ENCODE data around the gene KRTAP2-3. TPM values are rescaled to one million over a fixed set of nuclear protein-coding genes. Genes with fewer than 3 reads are reported as not detected.
"Not testable (repeated sequence)": the region's sequence is repeated elsewhere in the genome, so short reads cannot be mapped to it uniquely, and the experiment has no call there.

KRTAP2-3 gene
- total RNA-seq, 2 donors from 2014 or later = not detected

DNA sequence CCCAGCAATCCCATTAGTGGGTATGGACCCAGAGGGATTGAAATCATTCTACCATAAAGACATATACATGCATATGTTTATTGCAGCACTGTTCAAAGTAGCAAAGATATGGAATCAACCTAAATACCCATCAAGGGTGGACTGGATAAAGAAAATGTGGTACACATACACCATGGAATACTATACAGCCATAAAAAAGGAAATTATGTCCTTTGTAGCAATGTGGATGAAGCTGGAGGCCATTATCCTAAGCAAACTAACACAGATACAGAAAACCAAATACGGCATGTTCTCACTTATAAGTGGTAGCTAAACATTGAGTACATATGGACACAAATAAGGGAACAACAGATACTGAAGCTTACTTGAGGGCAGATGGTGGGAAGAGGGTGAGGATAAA lies 2.4 kb downstream of the KRTAP2-3 start:
- H3K4me3 Mint-ChIP-seq = no peak overlapping the region
- H3K36me3 Mint-ChIP-seq (ENCODE audit: low read depth) = no peaks in the 10 kb centered on the region
- no peak overlapping the region for H3K27ac Mint-ChIP-seq
- H3K4me1 Mint-ChIP-seq = no peaks in the 10 kb centered on the region
- H3K27me3 Mint-ChIP-seq = peaks cover 40% of the 10 kb centered on the region
- ATAC-seq (replicated peaks) = no peak
- H3K9me3 Mint-ChIP-seq = no peaks in the 10 kb centered on the region

DNA sequence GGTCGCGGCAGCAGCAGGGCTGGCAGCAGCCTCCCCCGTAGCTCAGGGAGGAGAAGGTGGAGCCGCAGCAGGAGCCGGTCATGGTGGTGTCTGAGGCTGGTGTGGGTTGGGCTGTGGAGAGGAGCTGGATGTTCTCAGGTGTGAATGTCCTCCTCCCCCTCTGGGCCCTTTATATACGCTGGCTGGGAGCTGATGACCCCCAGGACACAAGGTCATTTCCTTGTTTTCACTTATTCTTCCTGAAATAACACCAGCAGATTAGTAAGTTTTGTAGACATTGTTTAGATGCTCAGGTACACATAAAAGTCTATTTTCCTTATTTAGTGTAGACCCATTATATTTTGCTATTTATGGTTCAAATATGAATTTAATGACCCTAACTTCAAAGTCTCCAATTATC lies 4.8 kb downstream of the KRTAP2-3 start, which contains the start of gene KRTAP2-2:
TSS of gene KRTAP2-2 (minus strand) at position 101 of the 400 bp plus-strand sequence. CDS start at position 82, 19 bp downstream.
- not testable (repeated sequence) for ATAC-seq (replicated peaks); H3K4me3 Mint-ChIP-seq; H3K4me1 Mint-ChIP-seq; H3K9me3 Mint-ChIP-seq; H3K27ac Mint-ChIP-seq; H3K36me3 Mint-ChIP-seq (ENCODE audit: low read depth)
- peaks cover 28% of the 10 kb centered on the region for H3K27me3 Mint-ChIP-seq

- ATAC-seq (replicated peaks); H3K4me3 Mint-ChIP-seq; H3K4me1 Mint-ChIP-seq; H3K9me3 Mint-ChIP-seq; H3K27ac Mint-ChIP-seq; H3K36me3 Mint-ChIP-seq (ENCODE audit: low read depth): not testable (repeated sequence)
- H3K27me3 Mint-ChIP-seq = peaks cover 29% of the 10 kb centered on the region
These were observed 5.4 kb downstream of the KRTAP2-3 start for GRCh38 chr17:41054556-41054955.

DNA sequence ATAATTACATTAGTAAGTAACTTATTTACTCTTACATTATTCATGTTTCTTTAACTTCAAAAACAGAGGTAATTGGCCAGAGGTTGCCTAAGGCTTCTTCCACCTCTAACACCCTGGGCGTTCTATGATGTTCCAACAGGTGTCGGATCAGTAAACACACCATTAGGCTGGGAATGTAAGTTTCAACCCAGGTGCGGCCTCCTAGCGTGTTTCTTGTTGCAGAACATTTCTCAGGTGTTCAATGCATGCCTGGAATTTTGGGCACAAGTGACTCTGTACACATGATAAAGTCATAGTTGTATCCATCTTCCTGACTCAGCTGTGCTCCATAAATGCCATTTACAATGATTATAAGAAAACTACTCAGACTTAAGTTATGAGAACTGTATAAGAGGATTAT lies 5.9 kb downstream of the KRTAP2-3 start:
- ATAC-seq (replicated peaks) = no peak
- Mint-ChIP-seq H3K36me3 (ENCODE audit: low read depth) (no peaks in the 10 kb centered on the region), H3K4me3 (no peak overlapping the region), H3K9me3 (no peaks in the 10 kb centered on the region), H3K4me1 (no peaks in the 10 kb centered on the region), H3K27me3 (peaks cover 26% of the 10 kb centered on the region), H3K27ac (no peak overlapping the region)

DNA sequence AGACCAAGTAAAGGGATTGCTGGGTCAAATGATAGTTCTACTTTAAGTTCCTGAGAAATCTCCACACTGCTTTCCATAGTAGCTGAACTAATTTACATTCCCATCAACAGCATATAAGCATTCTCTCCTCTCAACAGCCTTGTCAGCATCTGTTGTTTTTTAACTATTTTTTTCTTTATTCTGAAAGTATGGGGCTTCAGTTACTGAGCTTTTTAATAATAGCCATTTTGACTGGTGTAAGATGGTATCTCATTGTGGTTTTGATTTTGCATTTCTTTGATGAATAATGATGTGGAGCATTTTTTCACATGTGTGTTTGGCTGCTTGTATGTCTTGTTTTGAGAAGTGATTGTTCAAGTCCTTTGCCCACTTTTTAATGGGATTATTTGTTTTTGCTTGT lies 7.3 kb downstream of the KRTAP2-3 start:
- no peak overlapping the region for H3K4me3 Mint-ChIP-seq
- H3K27ac Mint-ChIP-seq = no peak overlapping the region
- H3K27me3 Mint-ChIP-seq = peaks cover 19% of the 10 kb centered on the region
- no peak for ATAC-seq (replicated peaks)
- H3K4me1 Mint-ChIP-seq = no peaks in the 10 kb centered on the region
- no peaks in the 10 kb centered on the region for H3K9me3 Mint-ChIP-seq
- no peaks in the 10 kb centered on the region for H3K36me3 Mint-ChIP-seq (ENCODE audit: low read depth)

- H3K4me1 Mint-ChIP-seq = no peaks in the 10 kb centered on the region
- peaks cover 25% of the 10 kb centered on the region for H3K27me3 Mint-ChIP-seq
- no peaks in the 10 kb centered on the region for H3K9me3 Mint-ChIP-seq
- no peak overlapping the region for H3K27ac Mint-ChIP-seq
- no peaks in the 10 kb centered on the region for H3K36me3 Mint-ChIP-seq (ENCODE audit: low read depth)
- no peak overlapping the region for H3K4me3 Mint-ChIP-seq
- no peak for ATAC-seq (replicated peaks)
These were observed 10.8 kb downstream of the KRTAP2-3 start for GRCh38 chr17:41049110-41049509.

DNA sequence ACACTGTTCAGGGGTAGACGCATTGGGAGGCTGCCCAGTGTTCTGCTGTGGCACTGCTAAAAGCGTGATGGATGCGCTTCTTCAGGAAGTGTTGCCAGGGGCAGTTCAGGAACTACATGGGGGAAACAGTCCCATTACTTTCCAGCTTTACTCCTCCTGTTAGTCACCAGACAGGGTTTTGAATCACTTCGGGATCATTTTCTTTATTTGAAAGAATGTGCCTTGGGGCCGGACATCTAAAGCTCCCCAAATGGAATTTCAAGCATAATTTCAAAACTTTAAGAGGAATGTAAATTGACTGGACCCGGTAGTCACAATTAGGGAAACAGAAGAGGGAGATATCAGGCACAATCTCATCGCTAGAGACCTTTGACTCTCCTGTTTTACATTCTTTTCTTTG lies 11.5 kb downstream of the KRTAP2-3 start:
- ATAC-seq (replicated peaks) = no peak
- H3K4me1 Mint-ChIP-seq = no peaks in the 10 kb centered on the region
- H3K27me3 Mint-ChIP-seq = peaks cover 25% of the 10 kb centered on the region
- no peak overlapping the region for H3K27ac Mint-ChIP-seq
- no peak overlapping the region for H3K4me3 Mint-ChIP-seq
- peaks cover 2% of the 10 kb centered on the region for H3K9me3 Mint-ChIP-seq
- no peaks in the 10 kb centered on the region for H3K36me3 Mint-ChIP-seq (ENCODE audit: low read depth)

GRCh38 chr17:41046735-41047465 lies 13.0 kb downstream of the KRTAP2-3 start, which contains the start of gene KRTAP2-1:
KRTAP2-1 (minus strand) TSS chr17:41047316; CDS start chr17:41047267, 49 bp downstream.
- peaks cover 25% of the 10 kb centered on the region for H3K27me3 Mint-ChIP-seq
- H3K4me1 Mint-ChIP-seq; H3K27ac Mint-ChIP-seq; H3K4me3 Mint-ChIP-seq; H3K9me3 Mint-ChIP-seq; H3K36me3 Mint-ChIP-seq (ENCODE audit: low read depth); ATAC-seq (replicated peaks): not testable (repeated sequence)

DNA sequence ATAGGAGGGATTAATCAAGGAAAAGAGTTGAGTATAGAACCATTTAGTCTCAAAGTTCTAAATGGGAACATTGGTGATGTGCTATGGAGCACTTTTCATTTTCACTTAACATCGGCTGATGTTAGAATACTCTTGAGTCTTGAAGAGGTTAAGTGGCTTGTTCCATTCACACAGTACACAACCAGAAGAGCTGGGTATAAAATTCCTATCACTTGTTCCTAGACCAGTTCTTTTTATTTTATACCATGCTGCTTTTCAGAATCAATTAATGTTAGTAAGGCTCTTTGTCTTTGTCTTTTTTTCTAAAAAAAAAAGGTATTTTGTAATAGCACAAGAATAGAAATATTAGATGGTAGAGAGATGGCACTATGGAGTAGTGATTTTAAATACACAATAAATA lies 17.0 kb downstream of the KRTAP2-3 start:
- peaks cover 14% of the 10 kb centered on the region for H3K27me3 Mint-ChIP-seq
- no peak overlapping the region for H3K4me3 Mint-ChIP-seq
- no peaks in the 10 kb centered on the region for H3K4me1 Mint-ChIP-seq
- ATAC-seq (replicated peaks) = no peak
- peaks cover 4% of the 10 kb centered on the region for H3K9me3 Mint-ChIP-seq
- no peaks in the 10 kb centered on the region for H3K36me3 Mint-ChIP-seq (ENCODE audit: low read depth)
- H3K27ac Mint-ChIP-seq = no peak overlapping the region

DNA sequence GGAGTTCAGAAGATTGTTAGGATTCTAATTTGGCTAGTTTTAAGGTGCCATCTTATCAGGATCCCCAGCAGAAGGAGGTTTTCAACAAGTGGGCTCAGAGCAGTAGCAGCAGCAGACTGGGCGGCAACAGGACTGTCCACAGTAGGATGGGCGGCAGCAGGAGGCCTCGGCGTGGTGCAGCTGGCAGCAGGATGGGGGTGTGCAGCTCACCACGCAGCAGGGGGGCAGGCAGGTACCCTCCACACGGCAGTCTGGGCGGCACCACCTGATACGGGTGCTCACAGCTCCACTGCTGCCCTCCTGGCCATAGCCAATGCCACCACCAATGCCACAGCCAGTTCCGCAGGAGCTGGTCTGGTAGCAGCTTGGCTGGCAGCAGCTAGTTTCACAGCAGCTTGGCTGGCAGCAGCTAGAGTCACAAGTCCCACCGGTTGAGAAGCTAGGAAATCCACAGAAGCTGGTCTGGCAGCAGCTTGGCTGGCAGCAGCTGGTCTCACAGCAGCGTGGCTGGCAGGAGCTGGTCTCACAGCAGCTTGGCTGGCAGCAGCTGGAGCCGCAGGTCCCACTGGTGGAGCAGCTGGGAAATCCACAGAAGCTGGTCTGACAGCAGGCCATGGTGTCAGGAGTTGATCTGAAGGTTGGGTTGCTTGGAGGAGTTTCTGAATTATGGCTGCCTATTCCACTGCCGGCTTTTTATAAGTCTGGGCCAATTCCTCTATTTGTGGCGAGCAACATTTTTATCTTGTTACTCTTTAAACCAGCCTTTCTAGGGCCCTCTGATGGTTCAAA lies 18.9 kb downstream of the KRTAP2-3 start, which contains the start of gene KRTAP1-1:
TSS of gene KRTAP1-1 (minus strand) at position 668 of the 789 bp plus-strand sequence. CDS start at position 615, 53 bp downstream.
- H3K9me3 Mint-ChIP-seq; H3K4me3 Mint-ChIP-seq; H3K36me3 Mint-ChIP-seq (ENCODE audit: low read depth); H3K27ac Mint-ChIP-seq; ATAC-seq (replicated peaks); H3K4me1 Mint-ChIP-seq: not testable (repeated sequence)
- peaks cover 16% of the 10 kb centered on the region for H3K27me3 Mint-ChIP-seq

DNA sequence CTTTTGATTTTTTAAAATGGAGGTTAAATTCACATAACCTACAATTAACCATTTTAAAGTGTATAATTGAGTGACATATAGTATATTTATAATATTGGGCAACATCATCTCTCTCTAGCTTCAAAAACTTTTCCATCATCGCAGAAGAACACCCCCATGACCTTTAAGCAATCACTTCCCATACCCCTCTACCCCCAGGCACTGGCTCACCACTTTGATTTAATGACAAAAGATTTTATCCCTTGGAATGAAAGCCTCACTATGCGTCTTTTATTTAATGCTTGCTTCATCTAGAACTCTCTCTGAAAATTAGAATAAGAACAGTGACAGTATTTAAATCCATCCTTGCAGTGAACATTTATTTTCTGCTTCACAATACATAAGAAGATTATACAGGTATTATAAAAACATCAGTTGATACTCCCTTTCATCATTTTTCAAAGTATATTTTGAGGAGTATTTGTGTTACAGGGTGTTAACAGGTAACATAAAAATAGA lies 22.0 kb downstream of the KRTAP2-3 start:
- Mint-ChIP-seq H3K27me3 (peaks cover 9% of the 10 kb centered on the region), H3K27ac (no peak overlapping the region), H3K9me3 (no peaks in the 10 kb centered on the region), H3K4me3 (no peak overlapping the region), H3K36me3 (ENCODE audit: low read depth) (no peaks in the 10 kb centered on the region), H3K4me1 (no peaks in the 10 kb centered on the region)
- no peak for ATAC-seq (replicated peaks)

DNA sequence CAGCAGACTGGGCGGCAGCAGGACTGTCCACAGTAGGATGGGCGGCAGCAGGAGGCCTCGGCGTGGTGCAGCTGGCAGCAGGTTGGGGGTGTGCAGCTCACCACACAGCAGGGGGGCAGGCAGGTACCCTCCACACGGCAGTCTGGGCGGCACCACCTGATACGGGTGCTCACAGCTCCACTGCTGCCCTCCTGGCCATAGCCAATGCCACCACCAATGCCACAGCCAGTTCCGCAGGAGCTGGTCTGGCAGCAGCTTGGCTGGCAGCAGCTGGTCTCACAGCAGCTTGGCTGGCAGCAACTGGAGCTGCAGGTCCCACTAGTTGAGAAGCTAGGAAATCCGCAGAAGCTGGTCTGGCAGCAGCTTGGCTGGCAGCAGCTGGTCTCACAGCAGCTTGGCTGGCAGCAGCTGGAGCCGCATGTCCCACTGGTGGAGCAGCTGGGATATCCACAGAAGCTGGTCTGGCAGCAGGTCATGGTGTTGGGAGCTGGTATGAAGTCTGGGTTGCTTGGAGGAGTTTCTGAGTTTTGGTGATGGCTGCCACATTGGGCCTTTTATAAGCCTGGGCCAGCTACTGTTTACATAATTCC lies 25.5 kb downstream of the KRTAP2-3 start, which contains the start of gene KRTAP1-3:
TSS of gene KRTAP1-3 (minus strand) at position 529 of the 590 bp plus-strand sequence. CDS start at position 476, 53 bp downstream.
- not testable (repeated sequence) for H3K4me1 Mint-ChIP-seq; H3K36me3 Mint-ChIP-seq (ENCODE audit: low read depth); H3K9me3 Mint-ChIP-seq; ATAC-seq (replicated peaks); H3K27ac Mint-ChIP-seq; H3K4me3 Mint-ChIP-seq
- peaks cover 23% of the 10 kb centered on the region for H3K27me3 Mint-ChIP-seq

GRCh38 chr17:41029633-41030245 lies 30.2 kb downstream of the KRTAP2-3 start, which contains the start of gene KRTAP1-4:
KRTAP1-4 (minus strand) TSS chr17:41030195; CDS start chr17:41030078, 117 bp downstream.
- Mint-ChIP-seq H3K27me3 (peaks cover 29% of the 10 kb centered on the region), H3K36me3 (ENCODE audit: low read depth) (no peaks in the 10 kb centered on the region), H3K4me3 (no peak within 1 kb of the TSS), H3K4me1 (no peaks in the 10 kb centered on the region), H3K27ac (no peak within 1 kb of the TSS), H3K9me3 (no peaks in the 10 kb centered on the region)
- ATAC-seq (replicated peaks) = no peak
